PC-3 (cell line): Measurements from ENCODE around the gene CD9. TPM values are rescaled to one million over a fixed set of nuclear protein-coding genes. Genes with fewer than 3 reads are reported as not detected.

Experiments
- ATAC-seq: fragments of 200-7000 bp; cut with Tn5 transposase; 2 replicates; pipeline ENCODE4 v1.9.1; 2020; ENCODE audit warnings: mild to moderate bottlenecking, moderate library complexity
- BruUV-seq: library from RNA; stranded (reverse); fragments of 400-500 nt; replicated peaks from 2 replicates; lab custom pipeline; 2021; lab: Mats Ljungman, UMichigan
- CTCF ChIA-PET: fragments of 300-600 bp; sonication (Branson Sonifier 250); formaldehyde crosslinking; loops from one replicate; lab custom pipeline; 2022; ENCODE audit warnings: antibody characterized with exemption; lab: Charles Lee
- POLR2A ChIA-PET: fragments of 300-600 bp; sonication (Branson Sonifier 250); formaldehyde crosslinking; loops from one replicate; lab custom pipeline; 2022; ENCODE audit warnings: antibody characterized with exemption; ENCODE audit not compliant: unreplicated experiment; lab: Charles Lee
- DNase-seq: peaks from one replicate; pipeline ENCODE4 v3.0.0-alpha.2; 2015
- H2AFZ ChIP-seq: fragments of 300-600 bp; sonication (generic); 2 replicates; pipeline ENCODE4 v1.6.0; 2016; ENCODE audit warnings: antibody characterized with exemption, low read length
- H3F3A ChIP-seq: fragments of 300-600 bp; sonication (generic); one replicate; pipeline ENCODE4 v1.6.0; 2017; ENCODE audit warnings: antibody characterized with exemption, low read length, control low read depth, mild to moderate bottlenecking; ENCODE audit not compliant: unreplicated experiment
- H3K27ac ChIP-seq: fragments of 300-600 bp; sonication (generic); 2 replicates; pipeline ENCODE4 v1.5.1; 2016; ENCODE audit warnings: mild to moderate bottlenecking, low read length
- H3K27me3 ChIP-seq: fragments of 300-600 bp; sonication (generic); 2 replicates; pipeline ENCODE4 v1.6.1; 2016; ENCODE audit warnings: low read length, mixed read lengths
- H3K36me3 ChIP-seq: fragments of 300-600 bp; sonication (generic); 2 replicates; pipeline ENCODE4 v1.6.1; 2016; ENCODE audit warnings: low read depth, mixed run types, low read length, mixed read lengths
- H3K4me1 ChIP-seq: fragments of 300-600 bp; sonication (generic); 2 replicates; pipeline ENCODE4 v1.5.1; 2016; ENCODE audit warnings: low read length; ENCODE audit not compliant: insufficient read depth
- H3K4me2 ChIP-seq: fragments of 300-600 bp; sonication (generic); 2 replicates; pipeline ENCODE4 v1.6.0; 2016; ENCODE audit warnings: low read length
- H3K4me3 ChIP-seq: fragments of 300-600 bp; sonication (generic); 2 replicates; pipeline ENCODE4 v1.5.1; 2016; ENCODE audit warnings: mild to moderate bottlenecking, low read length, mixed read lengths
- H3K79me2 ChIP-seq: fragments of 300-600 bp; sonication (generic); 2 replicates; pipeline ENCODE4 v1.6.1; 2017; ENCODE audit warnings: low read length, mixed read lengths
- H3K9ac ChIP-seq: fragments of 300-600 bp; sonication (generic); 2 replicates; pipeline ENCODE4 v1.6.0; 2016; ENCODE audit warnings: mild to moderate bottlenecking, low read length
- H3K9me2 ChIP-seq: fragments of 300-600 bp; sonication (generic); replicated peaks from 2 replicates; pipeline ENCODE4 v1.6.1; 2016; ENCODE audit warnings: mixed run types, low read length, mixed read lengths
- H3K9me3 ChIP-seq: fragments of 300-600 bp; sonication (generic); 2 replicates; pipeline ENCODE4 v1.6.1; 2016; ENCODE audit warnings: low read length, mixed read lengths
- H4K20me1 ChIP-seq: fragments of 300-600 bp; sonication (generic); 2 replicates; pipeline ENCODE4 v1.6.1; 2016; ENCODE audit warnings: low read length, mixed read lengths
- CTCF ChIP-seq: fragments of 300-600 bp; sonication (generic); conservative IDR thresholded peaks from 2 replicates; pipeline ENCODE4 v1.5.1; 2017; ENCODE audit warnings: antibody characterized with exemption, low read depth, mild to moderate bottlenecking, low read length
- EZH2 ChIP-seq: fragments of 300-600 bp; sonication (generic); IDR thresholded peaks from one replicate; pipeline ENCODE4 v1.6.1; 2017; ENCODE audit warnings: antibody characterized with exemption, mild to moderate bottlenecking, low read length; ENCODE audit not compliant: unreplicated experiment
- EZH2phosphoT487 ChIP-seq: fragments of 300-600 bp; sonication (generic); IDR thresholded peaks from 2 replicates; pipeline ENCODE4 v1.6.1; 2018; ENCODE audit warnings: mild to moderate bottlenecking, antibody characterized with exemption, low read length, borderline replicate concordance
- intact Hi-C: fragments of 100-400 bp; cut with micrococcal nuclease; formaldehyde crosslinking; loops from 2 replicates; pipeline ENCODE4 v1.9.0; 2023
- total RNA-seq: library from RNA; depleted of rRNA; stranded (reverse); fragments of >200 nt; gene quantifications from 2 replicates; pipeline ENCODE4 v1.2.3, GENCODE V29; 2014

Gene CD9
- total RNA-seq, 1 experiment from 2014 or later = 174 TPM

GRCh38 chr12:6278439-6279255 is 78.4 kb downstream of the CD9 start:
- ATAC-seq = peak; percentile 67
- ChIA-PET CTCF (interaction anchor here (0.6 to 4.4 kb wide), 11 partner anchors 49 to 211 kb away, joined by 3 to 31 read pairs (median 5); no protein-coding TSS in a partner anchor), POLR2A (interaction anchor here (0.5 to 1.8 kb wide), 6 partner anchors 10 to 270 kb away, joined by 3 to 15 read pairs (median 3); no protein-coding TSS in a partner anchor)
- H3K9me3 ChIP-seq = no peaks in the 10 kb centered on the region
- peak overlapping the region; percentile 68; the same call in 1 of the 2 replicates for H2AFZ ChIP-seq
- H3K4me1 ChIP-seq = peaks cover 61% of the 10 kb centered on the region
- H3K4me3 ChIP-seq = peak overlapping the region; percentile 69
- peak; percentile 88 for DNase-seq
- H3K4me2 ChIP-seq = peak overlapping the region; percentile 95
- TF ChIP-seq CTCF (peak; percentile 53; the same call in 1 of the 2 replicates), EZH2phosphoT487 (no peak)
- H3K9ac ChIP-seq = peak overlapping the region; percentile 100
- H3K36me3 ChIP-seq = no peaks in the 10 kb centered on the region
- intact Hi-C loops = no loop called here
- no peaks in the 10 kb centered on the region for H3K79me2 ChIP-seq
- no peaks in the 10 kb centered on the region for H4K20me1 ChIP-seq
- no peaks in the 10 kb centered on the region for H3K9me2 ChIP-seq
- no TSS peak for BruUV-seq
- H3F3A ChIP-seq = no peaks in the 10 kb centered on the region
- H3K27me3 ChIP-seq = no peaks in the 10 kb centered on the region
- peak overlapping the region; percentile 100 for H3K27ac ChIP-seq

DNA sequence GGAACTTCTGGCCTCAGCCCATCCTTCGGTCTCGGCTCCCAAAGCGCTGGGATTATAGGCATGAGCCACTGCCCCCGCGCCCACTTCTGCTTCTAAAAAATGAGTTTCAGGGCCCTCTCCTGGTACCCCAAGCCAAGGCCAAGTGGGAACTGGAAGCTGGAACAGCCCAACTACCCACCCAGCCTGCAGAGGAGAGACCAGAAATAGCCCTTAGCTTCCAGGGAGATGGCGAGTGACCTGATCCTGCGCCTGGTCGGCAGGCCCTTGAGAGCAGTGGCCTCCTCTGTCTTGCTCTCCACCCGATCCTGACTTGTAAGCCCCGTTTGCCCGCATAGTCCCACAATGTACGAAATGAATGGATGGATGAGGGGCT is 79.0 kb downstream of the CD9 start:
- H3K9ac ChIP-seq = peak overlapping the region; percentile 70
- no peaks in the 10 kb centered on the region for H3F3A ChIP-seq
- H3K36me3 ChIP-seq = no peaks in the 10 kb centered on the region
- TF ChIP-seq CTCF (no peak), EZH2phosphoT487 (no peak), EZH2 (no peak)
- H3K4me3 ChIP-seq = peak overlapping the region; percentile 50; the same call in 1 of the 2 replicates
- DNase-seq (no peak), ATAC-seq (no peak)
- no peaks in the 10 kb centered on the region for H4K20me1 ChIP-seq
- H3K9me3 ChIP-seq = no peaks in the 10 kb centered on the region
- H3K4me2 ChIP-seq = peak overlapping the region; percentile 76
- ChIA-PET POLR2A (interaction anchor here (0.5 to 1.8 kb wide), 7 partner anchors 16 to 1658 kb away, joined by 3 to 15 read pairs (median 3); no protein-coding TSS in a partner anchor), CTCF (interaction anchor here (0.6 to 4.4 kb wide), 9 partner anchors 49 to 212 kb away, joined by 3 to 31 read pairs (median 5); no protein-coding TSS in a partner anchor)
- H3K79me2 ChIP-seq = no peaks in the 10 kb centered on the region
- peak overlapping the region; percentile 95 for H3K27ac ChIP-seq
- H3K4me1 ChIP-seq = peaks cover 55% of the 10 kb centered on the region
- H2AFZ ChIP-seq = no peak overlapping the region
- intact Hi-C loops = no loop called here
- no peaks in the 10 kb centered on the region for H3K27me3 ChIP-seq
- BruUV-seq = TSS peak; percentile 66
- H3K9me2 ChIP-seq = no peaks in the 10 kb centered on the region
